Stimulated activated CD8-positive, alpha-beta memory T cell treated with anti-CD3 and anti-CD28 coated beads, Interleukin-7, amount 100 ng/mL, for 1 hour (primary cell): ENCODE measurements around the gene ABCB10.
"Not testable (repeated sequence)": the region's sequence is repeated elsewhere in the genome, so short reads cannot be mapped to it uniquely, and the experiment has no call there.

Source experiments
- DNase-seq, 2 donors: peaks; one replicate each; pipeline ENCODE4 v3.0.0-alpha.2; 2020; ENCODE audit warnings: low read depth in 2 of 2

ABCB10 gene

DNA sequence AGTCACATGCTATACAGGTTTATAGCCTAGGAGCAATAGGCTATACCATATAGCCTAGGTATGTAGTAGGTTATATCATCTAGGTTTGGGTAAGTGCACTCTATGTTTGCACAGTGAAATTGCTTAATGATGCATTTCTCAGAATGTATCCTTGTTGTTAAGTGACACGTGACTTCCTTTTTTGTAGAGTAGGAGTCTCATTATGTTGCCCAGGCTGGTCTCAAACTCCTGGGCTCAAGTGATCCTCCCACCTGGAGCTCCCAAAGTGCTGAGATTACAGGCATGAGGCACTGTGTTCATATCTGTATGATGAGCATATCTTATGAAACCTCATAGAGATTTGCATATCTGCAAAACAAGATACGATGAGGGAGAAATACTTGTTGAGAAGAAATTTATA lies 13.8 kb upstream of the ABCB10 start:
- no peak for DNase-seq

- no peak for DNase-seq
Observed at GRCh38 chr1:229570891-229571516, 12.5 kb upstream of the ABCB10 start.

GRCh38 chr1:229570305-229570704 lies 11.8 kb upstream of the ABCB10 start:
- DNase-seq: no peak

GRCh38 chr1:229567109-229567868 lies 8.8 kb upstream of the ABCB10 start:
- DNase-seq: no peak

DNA sequence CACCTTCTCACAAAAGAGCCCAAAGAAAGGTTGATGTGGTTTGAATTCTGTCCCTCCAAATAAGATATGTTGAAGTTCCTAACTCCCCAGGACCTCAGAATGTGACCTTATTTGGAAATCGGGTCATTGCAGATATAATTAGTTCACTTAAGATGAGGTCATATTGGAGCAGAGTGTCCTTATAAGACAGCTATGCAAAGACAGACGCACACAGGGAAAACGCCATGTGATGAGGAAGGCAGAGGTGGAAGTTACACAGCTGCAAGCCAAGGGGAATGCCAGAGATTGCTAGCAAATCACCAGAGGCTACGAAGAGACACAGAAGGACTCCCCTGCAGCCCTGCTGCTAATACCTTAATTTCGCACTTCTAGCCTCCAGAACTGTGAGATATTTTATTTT lies 5.2 kb upstream of the ABCB10 start:
- no peak for DNase-seq

DNA sequence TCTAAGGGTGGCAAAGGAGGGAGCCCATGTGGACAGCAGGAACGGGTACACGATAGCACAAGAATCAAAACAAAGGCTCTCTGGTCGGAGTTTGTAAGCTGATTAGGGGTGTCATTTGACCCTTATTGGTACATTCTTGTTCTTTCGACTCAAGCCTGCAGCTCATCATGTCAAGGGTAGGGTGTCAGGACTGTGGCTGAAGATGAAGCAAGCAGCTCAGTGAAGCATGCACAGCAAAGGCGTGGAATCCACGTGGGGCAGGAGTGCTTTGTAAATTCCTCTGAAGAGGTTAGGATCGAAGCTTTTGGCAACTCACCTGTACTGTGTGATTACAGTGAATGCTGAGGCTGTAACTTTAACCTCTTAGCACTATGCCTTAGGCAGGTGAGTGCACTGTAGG lies 4.7 kb upstream of the ABCB10 start:
- no peak for DNase-seq

DNA sequence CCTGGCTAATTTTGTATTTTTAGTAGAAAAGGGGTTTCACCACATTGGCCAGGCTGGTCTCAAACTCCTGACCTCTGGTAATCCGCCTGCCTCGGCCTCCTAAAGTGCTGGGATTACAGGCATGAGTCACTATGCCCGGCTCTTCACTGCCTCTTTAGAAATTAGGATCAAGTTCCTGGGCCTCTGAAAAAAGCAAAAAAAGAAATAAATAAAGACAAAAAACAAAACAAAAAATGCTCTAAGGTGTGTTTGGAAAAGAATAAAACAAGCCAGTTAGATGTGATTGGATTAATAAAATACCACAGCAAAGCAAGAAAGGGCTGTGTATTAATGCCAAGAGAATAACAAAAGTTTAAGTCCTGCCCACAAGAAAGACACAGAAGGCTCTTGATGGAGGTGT lies 4.2 kb upstream of the ABCB10 start:
- no peak for DNase-seq

DNA sequence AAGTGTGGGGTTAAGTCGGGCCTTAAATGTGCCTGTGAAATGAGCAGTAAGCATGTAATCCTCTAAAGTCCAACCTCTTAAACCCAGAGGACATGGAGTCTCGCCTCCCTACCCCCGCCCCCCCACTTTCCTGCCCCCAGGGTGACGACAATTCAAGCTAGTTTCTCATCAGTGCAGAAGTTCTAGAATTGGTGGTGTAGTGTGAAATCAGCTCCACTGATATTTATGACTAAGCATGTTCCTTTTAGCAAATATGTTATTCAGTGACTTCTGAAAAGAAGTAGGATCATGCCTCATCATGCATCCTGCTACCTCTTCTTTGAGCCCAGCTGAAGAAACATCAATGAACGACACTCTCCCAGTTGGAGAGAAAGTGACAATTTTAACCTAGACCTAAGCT lies 2.6 kb upstream of the ABCB10 start:
- no peak for DNase-seq

DNA sequence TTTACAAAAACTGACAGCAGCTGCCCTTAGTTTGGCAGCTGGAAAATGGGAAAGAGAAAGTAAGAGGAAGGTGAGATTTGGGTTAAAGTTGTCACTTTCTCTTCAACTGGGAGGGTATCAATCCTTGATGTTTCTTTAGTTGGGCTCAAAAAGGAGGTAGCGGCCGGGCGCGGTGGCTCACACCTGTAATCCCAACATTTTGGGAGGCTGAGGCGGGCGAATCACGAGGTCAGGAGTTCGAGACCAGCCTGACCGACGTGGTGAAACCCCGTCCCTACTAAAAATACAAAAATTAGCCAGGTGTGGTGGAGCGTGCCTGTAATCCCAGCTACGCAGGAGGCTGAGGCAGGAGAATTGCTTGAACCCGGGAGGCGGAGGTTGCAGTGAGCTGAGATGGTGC lies 1.6 kb upstream of the ABCB10 start:
- not testable (repeated sequence) for DNase-seq

GRCh38 chr1:229559336-229559801 lies 862 bp upstream of the ABCB10 start:
- not testable (repeated sequence) for DNase-seq

DNA sequence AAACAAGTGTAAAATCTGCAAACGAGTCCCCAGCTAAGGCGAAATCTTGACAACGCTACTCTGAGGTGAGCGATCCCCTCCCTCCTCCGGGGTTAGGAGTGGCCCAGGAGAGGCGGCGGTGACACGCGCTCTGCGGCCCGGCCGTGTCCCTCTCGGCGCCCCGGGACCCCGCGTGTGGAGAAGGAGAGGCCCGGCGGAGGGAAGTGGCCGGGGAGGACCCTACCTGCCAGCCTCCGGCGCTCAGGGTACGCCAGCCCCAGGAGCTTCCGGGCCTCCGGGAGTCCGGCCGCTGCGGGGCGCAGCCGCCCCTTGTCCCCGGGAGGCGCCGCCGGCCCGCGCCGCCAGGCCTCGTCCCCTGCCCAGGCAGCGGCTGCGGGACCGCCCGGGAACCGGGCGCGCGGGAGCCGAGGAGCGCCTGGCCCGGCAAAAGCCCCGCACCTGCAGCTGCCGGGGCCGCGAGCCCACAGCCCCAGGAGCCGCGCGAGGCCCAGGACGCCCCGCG lies 543 bp downstream of the ABCB10 start:
- DNase-seq: no peak

DNA sequence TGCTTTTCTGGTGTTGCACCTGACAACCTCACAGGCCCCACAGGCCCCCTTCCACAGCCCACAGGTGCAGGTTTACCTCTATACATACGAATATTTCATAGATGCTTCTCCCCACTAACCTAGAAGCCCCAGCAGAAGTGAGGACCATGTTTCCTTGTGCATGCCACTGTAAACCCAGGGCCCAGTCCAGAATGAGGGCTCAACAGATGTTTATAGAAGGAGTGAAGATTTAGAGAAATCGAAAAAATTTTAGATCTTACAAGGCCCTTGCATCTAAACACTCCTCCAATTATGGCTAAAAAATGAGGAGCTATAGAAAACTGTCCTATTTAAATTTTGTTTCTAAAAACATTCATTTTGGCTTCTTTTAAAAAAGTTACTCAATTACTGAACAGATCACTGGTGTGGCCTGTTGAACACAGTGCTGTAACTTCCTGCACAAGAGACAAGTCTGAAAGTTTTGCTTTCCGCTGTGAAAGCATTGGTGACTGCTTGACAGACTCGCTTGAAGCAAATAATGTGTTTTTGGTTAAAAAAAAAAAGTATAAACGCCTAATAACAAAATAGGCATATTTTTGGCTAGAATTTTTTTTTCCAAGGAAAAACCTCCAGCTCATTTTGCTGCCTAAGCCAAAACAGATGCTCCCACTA lies 1.2 kb downstream of the ABCB10 start:
- no peak for DNase-seq

GRCh38 chr1:229554886-229555621 lies 3.5 kb downstream of the ABCB10 start:
- no peak for DNase-seq

DNA sequence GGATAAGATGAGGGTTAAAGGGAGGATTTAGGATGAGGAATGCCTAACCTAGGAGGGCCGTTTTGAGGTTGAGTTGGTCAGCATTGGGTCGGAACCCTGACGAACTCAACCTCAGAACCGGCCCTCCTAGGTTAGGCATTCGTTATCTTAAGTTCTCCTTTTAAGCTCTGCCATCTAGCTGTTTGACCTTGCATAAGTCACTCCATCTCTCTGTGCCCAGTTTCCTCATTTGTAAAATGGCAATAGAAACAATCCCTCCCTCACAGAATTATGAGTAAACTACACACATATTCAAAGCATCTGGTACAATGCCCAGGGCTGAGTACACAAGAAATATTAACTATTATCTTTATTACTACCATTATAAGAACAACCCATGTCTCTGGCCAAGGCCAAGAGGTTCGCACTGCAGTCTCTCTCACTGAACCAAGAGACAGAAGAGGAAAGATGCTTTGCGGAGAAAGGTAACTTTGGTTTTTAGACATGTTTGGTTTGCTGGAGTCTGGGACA lies 4.8 kb downstream of the ABCB10 start:
- DNase-seq: no peak

DNA sequence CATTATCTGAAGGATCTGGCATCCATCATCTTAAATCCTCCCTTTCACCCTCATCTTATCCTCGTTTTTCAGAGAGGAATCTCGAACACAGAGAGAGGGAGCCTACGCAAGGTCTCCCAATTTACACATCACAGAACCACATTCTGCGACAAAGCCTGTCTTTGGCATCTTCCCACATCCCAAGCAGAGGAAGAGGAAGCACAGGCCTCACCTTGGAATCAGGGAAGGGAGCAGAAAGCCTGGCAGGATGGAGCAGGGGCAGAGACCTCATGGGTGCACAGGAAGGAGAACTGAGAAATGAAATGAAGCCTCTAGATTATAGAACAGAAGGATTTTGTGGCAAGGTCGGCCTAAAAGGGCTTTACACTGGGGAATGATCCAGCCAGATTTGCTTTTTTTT lies 5.8 kb downstream of the ABCB10 start:
- no peak for DNase-seq

- no peak for DNase-seq
Observed at GRCh38 chr1:229550812-229551567, 7.5 kb downstream of the ABCB10 start.

- DNase-seq: no peak
Observed at GRCh38 chr1:229547542-229547941, 11.0 kb downstream of the ABCB10 start.

GRCh38 chr1:229544587-229544986 lies 13.9 kb downstream of the ABCB10 start:
- no peak for DNase-seq

DNA sequence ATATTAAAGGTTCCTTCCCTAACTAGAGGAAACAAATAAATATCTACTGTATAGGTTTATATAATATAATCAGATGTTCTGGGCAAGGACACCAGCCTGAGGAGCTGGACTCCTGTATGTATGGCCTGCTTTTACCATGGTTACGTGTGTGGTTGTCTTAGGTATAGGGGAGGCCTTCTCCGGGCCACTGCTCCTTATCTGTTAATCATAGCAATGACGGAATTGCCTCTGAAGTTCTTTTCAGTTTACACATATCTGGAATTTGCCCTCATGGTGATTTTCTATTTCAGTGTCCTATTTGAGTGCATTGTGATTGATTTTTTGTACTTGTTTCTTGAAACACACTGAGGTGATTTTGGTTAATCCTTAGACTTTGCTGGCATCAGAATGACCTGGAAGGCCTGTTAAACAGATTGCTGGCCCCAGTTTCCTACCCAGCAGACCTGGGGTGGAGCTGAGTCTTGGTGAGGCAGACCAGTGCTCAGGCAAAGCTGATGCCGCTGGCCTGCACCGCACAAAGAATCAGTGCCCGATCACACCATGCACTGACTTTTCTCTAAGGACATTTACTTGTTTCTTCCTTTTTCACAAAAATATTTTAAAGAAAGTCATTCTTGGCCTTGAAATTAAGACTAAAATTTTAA lies 18.5 kb downstream of the ABCB10 start:
- DNase-seq: no peak

- DNase-seq: no peak
Observed at GRCh38 chr1:229538945-229539344, 19.6 kb downstream of the ABCB10 start.

DNA sequence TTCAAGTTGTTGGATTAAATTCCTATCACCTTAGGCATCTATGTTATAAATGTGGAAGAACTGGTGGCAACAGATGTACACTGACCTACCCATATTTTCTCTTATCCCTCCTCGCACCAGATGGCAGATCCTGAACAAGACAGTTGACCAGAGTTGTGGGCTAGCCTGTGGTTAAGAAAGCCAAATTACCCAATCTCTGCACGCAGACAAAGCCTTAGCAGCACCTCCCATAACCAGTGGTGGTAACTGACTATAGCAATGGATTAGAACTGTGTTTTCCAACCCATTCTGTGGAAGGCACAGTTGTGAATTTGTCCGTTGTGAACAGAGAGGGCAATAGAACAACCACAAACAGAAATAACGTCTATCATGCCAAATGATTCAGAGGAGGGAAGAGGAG lies 20.6 kb downstream of the ABCB10 start:
- no peak for DNase-seq
